Liver (tissue), 3 donors: ENCODE data around the gene PHF19.

Experiments
- EGR1 ChIP-seq, 2 donors: IDR thresholded peaks; 2 replicates each; pipeline ENCODE4 v1.6.1; 2016 to 2018; ENCODE audit warnings: antibody characterized with exemption in 2 of 2, low read depth in 2 of 2
- FOXA1 ChIP-seq: IDR thresholded peaks from 2 replicates; pipeline ENCODE4 v1.6.1; 2016; ENCODE audit warnings: antibody characterized with exemption
- GABPA ChIP-seq, 2 donors: IDR thresholded peaks in 1 of 2; conservative IDR thresholded peaks in 1 of 2; 2 replicates each; pipeline ENCODE4 v1.6.1; 2016; ENCODE audit warnings: antibody characterized with exemption in 2 of 2, mild to moderate bottlenecking in 1 of 2, moderate library complexity in 1 of 2
- JUND ChIP-seq, 2 donors: IDR thresholded peaks; 2 replicates each; pipeline ENCODE4 v1.6.1; 2016; ENCODE audit warnings: antibody characterized with exemption in 2 of 2
- NR2F2 ChIP-seq: IDR thresholded peaks from 2 replicates; pipeline ENCODE4 v1.6.1; 2016; ENCODE audit warnings: antibody characterized with exemption
- RAD21 ChIP-seq, 2 donors: IDR thresholded peaks; 2 replicates each; pipeline ENCODE4 v1.6.1; 2016; ENCODE audit warnings: antibody characterized with exemption in 2 of 2, mild to moderate bottlenecking in 2 of 2
- RXRA ChIP-seq, 2 donors: IDR thresholded peaks; 2 replicates each; pipeline ENCODE4 v1.6.1; 2017 to 2018; ENCODE audit warnings: antibody characterized with exemption in 2 of 2, mild to moderate bottlenecking in 1 of 2
- SP1 ChIP-seq: IDR thresholded peaks from 2 replicates; pipeline ENCODE4 v1.6.1; 2018; ENCODE audit warnings: antibody characterized with exemption, mild to moderate bottlenecking
- TAF1 ChIP-seq: conservative IDR thresholded peaks from 2 replicates; pipeline ENCODE4 v1.6.1; 2016; ENCODE audit warnings: antibody characterized with exemption, mild to moderate bottlenecking
- YY1 ChIP-seq: IDR thresholded peaks from 2 replicates; pipeline ENCODE4 v1.6.1; 2016; ENCODE audit warnings: antibody characterized with exemption, mild to moderate bottlenecking
- TF ChIP-seq, protein P1 (sequence below): fragments of 150-350 bp; IDR thresholded peaks from 2 replicates; pipeline ENCODE4 v1.5.1; 2017; ENCODE audit warnings: improper control_type of control experiment, low read depth, low read length; ENCODE audit not compliant: missing input control
- TF ChIP-seq, protein P2 (sequence below): IDR thresholded peaks from 2 replicates; pipeline ENCODE4 v1.6.1; 2016; ENCODE audit warnings: antibody characterized with exemption, mild to moderate bottlenecking
- TF ChIP-seq, protein P3 (sequence below): IDR thresholded peaks from 2 replicates; pipeline ENCODE4 v1.6.1; 2016; ENCODE audit warnings: antibody characterized with exemption
- TF ChIP-seq, protein P4 (sequence below): IDR thresholded peaks from 2 replicates; pipeline ENCODE4 v1.6.1; 2016; ENCODE audit warnings: antibody characterized with exemption
- donor health status: healthy.
- donor health status: healthy.

DNA sequence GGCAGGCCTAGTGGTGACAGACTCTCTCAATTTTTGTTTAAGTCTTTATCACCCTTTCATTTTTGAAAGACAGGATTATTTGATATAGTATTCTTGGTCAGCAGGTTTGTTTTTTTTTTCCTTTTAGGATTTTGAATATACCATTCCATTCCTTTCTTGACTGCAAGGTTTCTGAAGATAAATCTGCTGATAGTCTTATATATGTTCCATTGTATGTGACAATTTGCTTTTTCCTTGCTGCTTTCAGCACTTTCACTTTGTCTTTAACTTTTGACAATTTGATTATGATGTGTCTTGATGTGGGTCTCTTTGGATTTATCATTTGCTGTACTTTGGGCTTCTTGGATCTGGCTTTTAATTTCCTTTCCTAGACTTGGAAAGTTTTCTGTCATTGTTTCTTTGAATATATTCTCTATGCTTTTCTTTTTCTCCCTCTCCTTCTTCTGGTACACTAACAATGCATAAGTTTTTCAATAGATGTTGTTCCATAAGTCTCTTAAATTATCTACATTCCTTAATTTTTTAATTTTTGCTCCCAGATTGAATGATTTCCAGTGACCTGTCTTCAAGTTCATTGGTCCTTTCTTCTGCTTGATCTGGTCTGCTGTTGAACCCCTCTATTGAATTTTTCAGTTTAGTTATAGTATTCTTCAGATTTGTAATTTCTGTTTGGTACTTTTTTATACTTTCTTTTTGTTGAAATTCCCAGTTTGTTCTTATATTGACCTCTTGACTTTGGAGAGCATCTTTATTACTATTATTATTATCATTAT lies 69.2 kb downstream of the PHF19 start:
- TF ChIP-seq, protein P1, sequence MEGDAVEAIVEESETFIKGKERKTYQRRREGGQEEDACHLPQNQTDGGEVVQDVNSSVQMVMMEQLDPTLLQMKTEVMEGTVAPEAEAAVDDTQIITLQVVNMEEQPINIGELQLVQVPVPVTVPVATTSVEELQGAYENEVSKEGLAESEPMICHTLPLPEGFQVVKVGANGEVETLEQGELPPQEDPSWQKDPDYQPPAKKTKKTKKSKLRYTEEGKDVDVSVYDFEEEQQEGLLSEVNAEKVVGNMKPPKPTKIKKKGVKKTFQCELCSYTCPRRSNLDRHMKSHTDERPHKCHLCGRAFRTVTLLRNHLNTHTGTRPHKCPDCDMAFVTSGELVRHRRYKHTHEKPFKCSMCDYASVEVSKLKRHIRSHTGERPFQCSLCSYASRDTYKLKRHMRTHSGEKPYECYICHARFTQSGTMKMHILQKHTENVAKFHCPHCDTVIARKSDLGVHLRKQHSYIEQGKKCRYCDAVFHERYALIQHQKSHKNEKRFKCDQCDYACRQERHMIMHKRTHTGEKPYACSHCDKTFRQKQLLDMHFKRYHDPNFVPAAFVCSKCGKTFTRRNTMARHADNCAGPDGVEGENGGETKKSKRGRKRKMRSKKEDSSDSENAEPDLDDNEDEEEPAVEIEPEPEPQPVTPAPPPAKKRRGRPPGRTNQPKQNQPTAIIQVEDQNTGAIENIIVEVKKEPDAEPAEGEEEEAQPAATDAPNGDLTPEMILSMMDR, result no peak
- TF ChIP-seq RAD21 (IDR thresholded peaks at IDR 0.05) (no peak), EGR1 (IDR thresholded peaks at IDR 0.05; ENCODE audit: low read depth in 2 of 2) (no peak), JUND (IDR thresholded peaks at IDR 0.05) (no peak), GABPA (IDR thresholded peaks at IDR 0.05 in 1 of 2, conservative IDR thresholded peaks at IDR 0.05 in 1 of 2) (no peak), NR2F2 (no peak), SP1 (no peak), TAF1 (no peak), YY1 (no peak), RXRA (IDR thresholded peaks at IDR 0.05) (no peak), FOXA1 (no peak)
- TF ChIP-seq, protein P2, sequence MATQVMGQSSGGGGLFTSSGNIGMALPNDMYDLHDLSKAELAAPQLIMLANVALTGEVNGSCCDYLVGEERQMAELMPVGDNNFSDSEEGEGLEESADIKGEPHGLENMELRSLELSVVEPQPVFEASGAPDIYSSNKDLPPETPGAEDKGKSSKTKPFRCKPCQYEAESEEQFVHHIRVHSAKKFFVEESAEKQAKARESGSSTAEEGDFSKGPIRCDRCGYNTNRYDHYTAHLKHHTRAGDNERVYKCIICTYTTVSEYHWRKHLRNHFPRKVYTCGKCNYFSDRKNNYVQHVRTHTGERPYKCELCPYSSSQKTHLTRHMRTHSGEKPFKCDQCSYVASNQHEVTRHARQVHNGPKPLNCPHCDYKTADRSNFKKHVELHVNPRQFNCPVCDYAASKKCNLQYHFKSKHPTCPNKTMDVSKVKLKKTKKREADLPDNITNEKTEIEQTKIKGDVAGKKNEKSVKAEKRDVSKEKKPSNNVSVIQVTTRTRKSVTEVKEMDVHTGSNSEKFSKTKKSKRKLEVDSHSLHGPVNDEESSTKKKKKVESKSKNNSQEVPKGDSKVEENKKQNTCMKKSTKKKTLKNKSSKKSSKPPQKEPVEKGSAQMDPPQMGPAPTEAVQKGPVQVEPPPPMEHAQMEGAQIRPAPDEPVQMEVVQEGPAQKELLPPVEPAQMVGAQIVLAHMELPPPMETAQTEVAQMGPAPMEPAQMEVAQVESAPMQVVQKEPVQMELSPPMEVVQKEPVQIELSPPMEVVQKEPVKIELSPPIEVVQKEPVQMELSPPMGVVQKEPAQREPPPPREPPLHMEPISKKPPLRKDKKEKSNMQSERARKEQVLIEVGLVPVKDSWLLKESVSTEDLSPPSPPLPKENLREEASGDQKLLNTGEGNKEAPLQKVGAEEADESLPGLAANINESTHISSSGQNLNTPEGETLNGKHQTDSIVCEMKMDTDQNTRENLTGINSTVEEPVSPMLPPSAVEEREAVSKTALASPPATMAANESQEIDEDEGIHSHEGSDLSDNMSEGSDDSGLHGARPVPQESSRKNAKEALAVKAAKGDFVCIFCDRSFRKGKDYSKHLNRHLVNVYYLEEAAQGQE, result no peak
- TF ChIP-seq, protein P3, sequence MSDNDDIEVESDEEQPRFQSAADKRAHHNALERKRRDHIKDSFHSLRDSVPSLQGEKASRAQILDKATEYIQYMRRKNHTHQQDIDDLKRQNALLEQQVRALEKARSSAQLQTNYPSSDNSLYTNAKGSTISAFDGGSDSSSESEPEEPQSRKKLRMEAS, result no peak
- TF ChIP-seq, protein P4, sequence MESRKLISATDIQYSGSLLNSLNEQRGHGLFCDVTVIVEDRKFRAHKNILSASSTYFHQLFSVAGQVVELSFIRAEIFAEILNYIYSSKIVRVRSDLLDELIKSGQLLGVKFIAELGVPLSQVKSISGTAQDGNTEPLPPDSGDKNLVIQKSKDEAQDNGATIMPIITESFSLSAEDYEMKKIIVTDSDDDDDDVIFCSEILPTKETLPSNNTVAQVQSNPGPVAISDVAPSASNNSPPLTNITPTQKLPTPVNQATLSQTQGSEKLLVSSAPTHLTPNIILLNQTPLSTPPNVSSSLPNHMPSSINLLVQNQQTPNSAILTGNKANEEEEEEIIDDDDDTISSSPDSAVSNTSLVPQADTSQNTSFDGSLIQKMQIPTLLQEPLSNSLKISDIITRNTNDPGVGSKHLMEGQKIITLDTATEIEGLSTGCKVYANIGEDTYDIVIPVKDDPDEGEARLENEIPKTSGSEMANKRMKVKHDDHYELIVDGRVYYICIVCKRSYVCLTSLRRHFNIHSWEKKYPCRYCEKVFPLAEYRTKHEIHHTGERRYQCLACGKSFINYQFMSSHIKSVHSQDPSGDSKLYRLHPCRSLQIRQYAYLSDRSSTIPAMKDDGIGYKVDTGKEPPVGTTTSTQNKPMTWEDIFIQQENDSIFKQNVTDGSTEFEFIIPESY, result no peak
